ENCODE results near the gene BST1.

Gene BST1

GRCh38 chr4:15654593-15655222 lies 48.2 kb upstream of the BST1 start:
- Histone ChIP-seq H3K9ac (ENCODE audit: low read length) (peak overlapping the region; percentile 74), H2AFZ (ENCODE audit: low read depth, low read length, severe bottlenecking) (peak overlapping the region; percentile 15), H3K9me3 (ENCODE audit: insufficient read depth, low read length) (no peaks in the 10 kb centered on the region), H3K4me2 (ENCODE audit: low read depth, low read length, poor library complexity, severe bottlenecking) (peak overlapping the region; percentile 70), H3F3A (ENCODE audit: insufficient read depth) (peaks cover 24% of the 10 kb centered on the region), H3K36me3 (ENCODE audit: low read length) (no peaks in the 10 kb centered on the region), H4K20me1 (ENCODE audit: low read depth, low read length) (peaks cover 3% of the 10 kb centered on the region; the same call in 1 of the 2 replicates), H3K79me2 (ENCODE audit: insufficient read depth, low read length) (peaks cover 35% of the 10 kb centered on the region), H3K9me2 (replicated peaks; ENCODE audit: insufficient read depth, low read length) (no peaks in the 10 kb centered on the region), H3K27ac (ENCODE audit: low read depth, low read length) (peak overlapping the region; percentile 68), H3K27me3 (ENCODE audit: low read length) (no peaks in the 10 kb centered on the region), H3K4me3 (ENCODE audit: insufficient read depth, low read length, poor library complexity, severe bottlenecking) (peak overlapping the region; percentile 70)
- TF ChIP-seq CTCF (IDR thresholded peaks at IDR 0.05; ENCODE audit: insufficient read depth, low read length, poor library complexity, severe bottlenecking) (no peak), EZH2phosphoT487 (conservative IDR thresholded peaks at IDR 0.05; ENCODE audit: low read length) (no peak)

- peaks cover 24% of the 10 kb centered on the region for H3F3A ChIP-seq (ENCODE audit: insufficient read depth)
- no peaks in the 10 kb centered on the region for H3K9me2 ChIP-seq (replicated peaks; ENCODE audit: insufficient read depth, low read length)
- peak within 1 kb of the TSS; percentile 74 for H3K9ac ChIP-seq (ENCODE audit: low read length)
- H3K27me3 ChIP-seq (ENCODE audit: low read length): no peaks in the 10 kb centered on the region
- no peak for TF ChIP-seq EZH2phosphoT487 (conservative IDR thresholded peaks at IDR 0.05; ENCODE audit: low read length)
- no peak for TF ChIP-seq CTCF (IDR thresholded peaks at IDR 0.05; ENCODE audit: insufficient read depth, low read length, poor library complexity, severe bottlenecking)
- peak within 1 kb of the TSS; percentile 92 for H3K4me2 ChIP-seq (ENCODE audit: low read depth, low read length, poor library complexity, severe bottlenecking)
- no peaks in the 10 kb centered on the region for H3K36me3 ChIP-seq (ENCODE audit: low read length)
- peaks cover 3% of the 10 kb centered on the region; the same call in 1 of the 2 replicates for H4K20me1 ChIP-seq (ENCODE audit: low read depth, low read length)
- H3K4me3 ChIP-seq (ENCODE audit: insufficient read depth, low read length, poor library complexity, severe bottlenecking): peak within 1 kb of the TSS; percentile 70
- H3K27ac ChIP-seq (ENCODE audit: low read depth, low read length): peak within 1 kb of the TSS; percentile 72
- peaks cover 31% of the 10 kb centered on the region for H3K79me2 ChIP-seq (ENCODE audit: insufficient read depth, low read length)
- no peaks in the 10 kb centered on the region for H3K9me3 ChIP-seq (ENCODE audit: insufficient read depth, low read length)
- peak within 1 kb of the TSS; percentile 99 for H2AFZ ChIP-seq (ENCODE audit: low read depth, low read length, severe bottlenecking)
Measured at GRCh38 chr4:15655223-15656037, 47.4 kb upstream of the BST1 start, which contains the start of gene FBXL5. Gene FBXL5, minus strand, starts transcription at chr4:15655357. Its CDS starts 70 bp downstream, at chr4:15655287.

- no peaks in the 10 kb centered on the region for H3K27me3 ChIP-seq (ENCODE audit: low read length)
- peaks cover 24% of the 10 kb centered on the region for H3F3A ChIP-seq (ENCODE audit: insufficient read depth)
- H3K9me2 ChIP-seq (replicated peaks; ENCODE audit: insufficient read depth, low read length): no peaks in the 10 kb centered on the region
- H3K9ac ChIP-seq (ENCODE audit: low read length): peak overlapping the region; percentile 74
- no peak overlapping the region for H3K27ac ChIP-seq (ENCODE audit: low read depth, low read length)
- H3K4me2 ChIP-seq (ENCODE audit: low read depth, low read length, poor library complexity, severe bottlenecking): peak overlapping the region; percentile 92
- peak overlapping the region; percentile 99 for H2AFZ ChIP-seq (ENCODE audit: low read depth, low read length, severe bottlenecking)
- H4K20me1 ChIP-seq (ENCODE audit: low read depth, low read length): peaks cover under 1% of the 10 kb centered on the region; the same call in 1 of the 2 replicates
- H3K79me2 ChIP-seq (ENCODE audit: insufficient read depth, low read length): peaks cover 26% of the 10 kb centered on the region
- no peaks in the 10 kb centered on the region for H3K36me3 ChIP-seq (ENCODE audit: low read length)
- H3K4me3 ChIP-seq (ENCODE audit: insufficient read depth, low read length, poor library complexity, severe bottlenecking): peak overlapping the region; percentile 70
- no peaks in the 10 kb centered on the region for H3K9me3 ChIP-seq (ENCODE audit: insufficient read depth, low read length)
- TF ChIP-seq CTCF (IDR thresholded peaks at IDR 0.05; ENCODE audit: insufficient read depth, low read length, poor library complexity, severe bottlenecking) (no peak), EZH2phosphoT487 (conservative IDR thresholded peaks at IDR 0.05; ENCODE audit: low read length) (no peak)
Measured at GRCh38 chr4:15656038-15656470, 46.8 kb upstream of the BST1 start.
